HG02981 (cell line): ENCODE data around the gene JAZF1.

ENCODE experiments used
- ATAC-seq: cut with Tn5 transposase; IDR thresholded peaks from one replicate; pipeline ENCODE4 v1.9.1; 2021; ENCODE audit warnings: mild to moderate bottlenecking, moderate library complexity; ENCODE audit not compliant: unreplicated experiment

JAZF1 gene

DNA sequence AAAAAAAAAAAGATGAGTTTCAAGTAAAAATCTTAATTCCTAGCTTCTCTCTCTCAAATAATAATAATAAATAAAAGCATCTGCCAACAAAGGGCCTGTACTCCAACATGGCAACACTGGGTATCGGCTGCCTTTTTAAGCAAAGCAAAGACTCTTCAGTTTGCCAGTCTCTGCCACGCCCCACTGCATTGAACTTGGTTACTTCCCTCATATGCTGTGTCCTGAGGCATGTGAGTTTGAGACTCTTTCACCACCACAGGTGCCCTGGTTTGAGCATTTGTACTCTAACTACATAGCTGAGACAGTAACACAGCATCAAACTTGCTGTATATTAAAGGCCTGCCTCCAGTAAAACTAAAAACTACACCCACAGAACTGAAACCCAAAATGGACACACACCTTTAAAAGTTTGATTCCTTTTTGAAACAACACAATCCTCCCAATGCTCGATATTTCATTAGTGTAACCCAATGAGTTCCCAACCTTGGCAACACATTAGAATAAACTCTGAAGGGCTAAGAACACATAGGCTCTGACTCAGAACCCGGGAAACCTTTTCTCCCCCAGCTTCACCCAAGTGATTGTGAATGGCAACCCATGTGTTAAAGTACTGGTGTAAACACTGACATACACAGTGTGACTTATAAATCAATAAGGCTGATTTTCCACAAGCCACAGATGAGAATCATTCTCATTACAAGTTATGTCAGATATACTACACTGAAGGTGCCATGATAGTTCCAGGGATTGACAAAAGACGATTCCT lies 12.0 kb downstream of the JAZF1 start:
- ATAC-seq, result no peak

GRCh38 chr7:28166982-28167715 lies 13.4 kb downstream of the JAZF1 start:
- ATAC-seq, result no peak

- ATAC-seq, result no peak
Measured at GRCh38 chr7:28165961-28166955, 14.3 kb downstream of the JAZF1 start.

- ATAC-seq, result no peak
Measured at GRCh38 chr7:28165261-28165660, 15.3 kb downstream of the JAZF1 start.

- no peak for ATAC-seq
Measured at GRCh38 chr7:28163949-28164348, 16.6 kb downstream of the JAZF1 start.

DNA sequence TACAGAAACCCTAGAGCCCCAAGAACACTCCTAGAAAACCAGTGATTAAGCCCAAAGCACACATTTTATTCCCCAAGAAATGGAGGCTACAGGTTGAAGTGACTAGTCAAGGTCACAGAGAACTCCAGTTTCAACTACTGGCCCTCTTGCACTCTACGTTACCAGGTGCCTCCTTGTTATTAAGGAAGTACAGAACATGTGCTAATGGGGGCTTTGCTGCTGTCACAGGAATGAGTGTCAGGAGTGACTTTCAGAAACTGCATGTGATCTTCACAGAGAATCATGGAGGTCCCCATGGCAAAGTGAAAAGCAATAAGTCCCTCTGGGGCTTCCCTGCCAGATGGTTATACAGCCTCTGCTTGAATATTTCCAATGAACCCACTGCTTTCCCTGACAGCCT lies 19.3 kb downstream of the JAZF1 start:
- ATAC-seq, result no peak

DNA sequence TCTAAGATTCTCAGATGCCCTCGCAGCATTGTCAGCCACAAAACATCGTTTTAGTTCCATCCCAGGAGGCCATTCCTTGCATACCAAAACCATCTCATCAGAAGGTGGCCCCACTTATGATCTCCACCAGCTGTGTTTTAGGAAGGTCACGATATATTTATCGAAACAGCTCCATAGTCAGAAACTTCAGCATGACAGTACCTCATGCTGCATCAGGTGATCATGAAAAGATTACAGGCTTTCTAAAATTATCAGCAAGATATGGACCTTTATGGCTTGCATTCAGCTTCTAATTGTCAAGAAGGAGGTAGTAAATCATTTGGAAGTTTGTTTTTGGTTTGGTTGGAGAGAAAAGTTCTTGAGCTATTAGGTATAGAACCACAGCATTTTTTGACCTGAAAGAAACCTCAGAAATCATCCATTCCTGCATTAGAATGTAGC lies 20.0 kb downstream of the JAZF1 start:
- no peak for ATAC-seq

DNA sequence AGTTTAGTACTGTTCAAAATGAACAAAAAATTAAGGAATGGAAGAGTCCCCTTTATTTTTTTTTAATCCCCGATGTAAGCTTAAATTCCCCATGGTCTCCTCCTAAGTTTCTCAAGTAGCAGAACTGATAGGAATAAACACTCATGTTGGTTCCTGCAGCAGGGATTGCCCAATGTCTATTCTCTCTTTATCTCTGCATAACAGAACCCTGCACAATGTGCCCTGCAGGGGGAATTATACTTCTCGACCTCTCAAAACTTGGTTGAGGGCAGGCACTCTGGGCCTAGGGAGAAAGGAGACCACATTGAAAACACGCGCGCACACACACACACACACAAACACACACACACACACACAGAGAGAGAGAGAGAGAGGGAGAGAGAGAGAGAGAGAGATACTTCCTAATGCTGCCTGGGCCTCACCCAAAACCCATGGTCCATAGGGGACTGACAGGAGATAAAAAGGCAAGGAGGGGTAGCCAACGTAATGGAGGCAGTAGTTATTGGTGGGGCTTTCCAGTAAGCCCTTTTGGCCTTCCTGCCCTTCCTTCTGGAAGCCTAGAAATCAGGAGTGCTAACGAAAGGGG lies 22.7 kb downstream of the JAZF1 start:
- ATAC-seq, result no peak

DNA sequence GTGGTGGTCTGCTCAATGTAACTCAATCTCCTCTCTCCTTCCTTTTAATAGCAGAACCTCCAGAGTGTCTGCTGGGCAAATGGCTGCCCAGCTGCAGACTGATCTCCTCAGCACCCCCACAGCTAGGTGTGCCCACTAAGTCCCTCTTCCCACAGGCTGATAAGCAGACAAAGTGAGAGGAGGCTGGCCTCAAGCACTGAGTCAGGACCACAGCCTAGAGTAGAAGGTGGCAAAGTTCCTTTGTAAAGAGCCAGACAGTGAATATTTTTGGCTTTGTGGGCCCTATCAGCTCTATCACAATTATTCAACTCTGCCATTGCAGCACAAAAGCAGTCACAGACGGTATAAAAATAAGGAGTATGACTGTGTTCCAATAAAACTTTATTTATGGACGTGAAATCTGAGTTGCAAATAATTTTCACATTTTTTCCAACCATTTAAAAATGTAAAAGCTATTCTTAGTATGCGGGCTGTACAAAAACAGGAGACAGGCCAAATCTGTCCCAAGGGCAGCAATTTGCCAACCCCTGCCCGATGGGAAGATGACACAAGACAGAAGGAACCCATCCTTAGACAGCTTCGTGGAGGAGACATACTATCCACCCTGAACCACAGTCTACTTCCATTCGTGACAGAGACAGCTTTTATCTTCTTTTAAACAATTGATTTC lies 23.4 kb downstream of the JAZF1 start:
- no peak for ATAC-seq

DNA sequence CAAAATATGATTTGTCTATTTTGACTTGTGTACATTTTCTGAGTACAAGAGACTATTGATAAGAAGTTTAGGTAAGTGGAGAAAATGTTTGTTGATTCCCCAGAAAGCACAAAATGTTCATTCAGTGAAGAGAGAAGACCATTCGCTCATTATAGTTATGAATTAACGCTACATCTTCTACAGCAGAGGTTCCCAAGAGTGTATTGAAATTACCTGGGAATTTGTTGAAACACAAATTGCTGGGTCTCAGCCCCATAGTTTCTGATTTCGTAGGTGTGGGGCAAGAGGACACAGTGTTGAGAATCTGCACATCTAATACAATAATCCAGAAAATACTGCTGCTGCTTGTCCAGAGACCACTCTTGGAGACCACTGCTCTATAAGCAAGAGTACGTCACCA lies 24.2 kb downstream of the JAZF1 start:
- ATAC-seq, result no peak

DNA sequence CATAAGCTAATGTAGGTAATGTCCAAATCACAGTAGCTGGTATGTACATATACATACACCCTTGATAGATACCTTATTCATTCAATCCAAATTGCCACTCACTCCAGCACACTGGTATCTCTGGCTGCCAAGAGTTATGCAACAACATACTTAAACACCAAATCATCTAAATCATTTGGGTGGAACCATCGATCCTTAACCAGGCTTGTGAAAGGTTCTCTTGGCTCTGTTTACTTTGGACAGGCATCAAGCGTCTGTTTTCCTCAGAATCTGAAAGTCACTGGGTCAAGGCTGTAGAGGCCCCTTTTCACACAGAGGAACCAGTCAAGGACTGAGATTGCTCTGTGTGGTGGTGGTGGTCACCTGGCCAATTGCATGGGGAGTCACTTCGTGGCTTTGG lies 24.6 kb downstream of the JAZF1 start:
- no peak for ATAC-seq

- peak; percentile 82 for ATAC-seq
Measured at GRCh38 chr7:28155019-28155660, 25.5 kb downstream of the JAZF1 start.

DNA sequence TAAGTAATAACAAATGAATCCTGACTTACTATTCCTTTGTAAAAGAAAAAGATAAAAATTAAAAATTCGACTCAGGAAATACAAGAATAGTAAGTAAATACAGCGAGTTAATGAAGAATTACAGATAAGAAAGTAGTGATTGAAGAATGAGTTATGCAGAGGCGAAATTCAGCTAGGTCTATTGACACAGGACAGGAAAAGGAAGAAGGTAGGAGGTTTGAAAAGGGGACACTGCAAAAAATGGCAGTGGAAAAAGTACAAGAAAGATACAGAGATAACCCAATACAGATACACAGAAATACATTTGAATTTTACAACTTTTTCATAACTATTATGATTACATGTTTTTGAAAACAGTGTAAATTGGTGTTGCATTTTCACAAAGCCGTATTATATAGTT lies 28.0 kb downstream of the JAZF1 start:
- ATAC-seq, result no peak

DNA sequence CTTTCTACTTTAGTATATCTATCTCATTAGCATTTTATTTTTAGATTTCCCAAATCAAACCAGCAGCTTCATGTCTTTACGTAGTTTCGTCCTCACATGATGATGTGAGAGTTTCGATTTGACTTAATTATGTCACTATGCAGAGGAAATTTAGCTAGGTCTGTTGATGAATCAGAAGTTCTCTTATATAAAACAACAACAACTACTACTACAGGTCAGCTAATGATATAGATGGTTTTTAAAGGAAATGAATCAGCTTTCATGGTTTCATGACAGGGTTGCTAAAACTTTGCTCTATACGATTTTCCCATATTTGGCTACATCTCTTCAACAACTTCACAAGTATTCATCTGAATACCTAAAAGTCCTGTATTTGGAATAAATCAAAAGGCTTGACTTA lies 28.6 kb downstream of the JAZF1 start:
- ATAC-seq, result no peak

- ATAC-seq, result no peak
Measured at GRCh38 chr7:28149291-28150101, 31.1 kb downstream of the JAZF1 start.

DNA sequence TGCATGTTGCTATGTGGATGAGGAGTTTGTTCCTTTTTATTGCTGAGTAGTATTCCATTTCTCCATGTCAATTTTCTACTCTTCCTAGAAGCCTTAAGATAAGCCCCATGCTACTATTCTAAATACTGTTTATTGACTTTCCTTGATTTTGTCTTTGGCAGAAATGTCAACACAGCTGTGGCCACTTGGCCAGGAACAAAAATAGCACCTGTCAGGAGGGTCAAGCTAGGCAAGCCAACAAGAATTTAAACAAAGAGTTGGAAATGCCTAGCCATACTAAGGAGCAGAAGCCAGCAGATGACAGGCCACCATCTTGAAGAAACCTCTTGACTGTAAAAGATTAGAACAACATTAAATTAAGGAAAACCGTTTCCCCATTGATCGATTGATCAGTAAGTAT lies 34.7 kb downstream of the JAZF1 start:
- no peak for ATAC-seq

GRCh38 chr7:28145090-28145626 lies 35.4 kb downstream of the JAZF1 start:
- no peak for ATAC-seq

- ATAC-seq, result no peak
Measured at GRCh38 chr7:28144266-28144665, 36.3 kb downstream of the JAZF1 start.

- no peak for ATAC-seq
Measured at GRCh38 chr7:28142650-28143049, 37.9 kb downstream of the JAZF1 start.
